HG03095 (cell line): ENCODE measurements around the gene RIMKLB.

Experiments used
- ATAC-seq: cut with Tn5 transposase; IDR thresholded peaks from one replicate; pipeline ENCODE4 v1.9.1; 2021; ENCODE audit warnings: moderate library complexity; ENCODE audit not compliant: unreplicated experiment

RIMKLB gene, protein sequence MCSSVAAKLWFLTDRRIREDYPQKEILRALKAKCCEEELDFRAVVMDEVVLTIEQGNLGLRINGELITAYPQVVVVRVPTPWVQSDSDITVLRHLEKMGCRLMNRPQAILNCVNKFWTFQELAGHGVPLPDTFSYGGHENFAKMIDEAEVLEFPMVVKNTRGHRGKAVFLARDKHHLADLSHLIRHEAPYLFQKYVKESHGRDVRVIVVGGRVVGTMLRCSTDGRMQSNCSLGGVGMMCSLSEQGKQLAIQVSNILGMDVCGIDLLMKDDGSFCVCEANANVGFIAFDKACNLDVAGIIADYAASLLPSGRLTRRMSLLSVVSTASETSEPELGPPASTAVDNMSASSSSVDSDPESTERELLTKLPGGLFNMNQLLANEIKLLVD

DNA sequence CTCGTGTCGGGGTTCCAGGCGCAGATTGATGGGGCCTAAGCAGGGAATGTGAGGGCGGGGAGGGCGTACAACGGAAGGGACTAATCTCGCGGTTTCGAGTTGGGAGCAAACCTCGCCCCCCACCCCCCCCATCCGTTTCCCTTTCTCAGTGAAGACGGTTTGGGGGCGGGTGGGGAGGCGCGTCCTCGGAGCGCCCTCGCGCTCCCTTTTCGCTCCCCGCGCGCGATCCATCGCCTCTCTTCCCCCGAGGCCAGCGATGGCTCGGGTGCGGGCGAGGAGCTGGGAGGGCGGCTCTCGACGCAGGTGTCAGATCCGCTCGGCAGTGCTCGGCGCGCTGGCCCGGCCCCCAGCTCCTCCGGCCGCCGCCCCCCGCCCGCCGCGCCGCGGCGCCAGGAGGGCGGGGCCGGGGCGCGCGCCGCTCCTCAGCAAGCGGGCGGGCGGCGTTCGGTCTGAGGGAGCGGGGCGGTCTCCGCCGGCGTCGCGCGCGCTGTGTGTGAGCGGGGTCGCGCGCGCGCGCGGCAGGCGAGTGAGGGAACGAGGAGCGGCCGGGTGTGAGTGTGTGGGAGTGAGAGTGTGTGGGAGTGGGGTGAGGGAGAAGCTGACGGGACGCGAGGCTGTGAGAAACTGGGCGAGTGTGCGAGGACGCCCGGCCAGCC is at the start of gene RIMKLB:
Gene RIMKLB, plus strand, starts transcription at position 516 of the 656 bp plus-strand sequence. CDS start 15,876 bp downstream, outside the sequence.
- ATAC-seq: peak; percentile 78

DNA sequence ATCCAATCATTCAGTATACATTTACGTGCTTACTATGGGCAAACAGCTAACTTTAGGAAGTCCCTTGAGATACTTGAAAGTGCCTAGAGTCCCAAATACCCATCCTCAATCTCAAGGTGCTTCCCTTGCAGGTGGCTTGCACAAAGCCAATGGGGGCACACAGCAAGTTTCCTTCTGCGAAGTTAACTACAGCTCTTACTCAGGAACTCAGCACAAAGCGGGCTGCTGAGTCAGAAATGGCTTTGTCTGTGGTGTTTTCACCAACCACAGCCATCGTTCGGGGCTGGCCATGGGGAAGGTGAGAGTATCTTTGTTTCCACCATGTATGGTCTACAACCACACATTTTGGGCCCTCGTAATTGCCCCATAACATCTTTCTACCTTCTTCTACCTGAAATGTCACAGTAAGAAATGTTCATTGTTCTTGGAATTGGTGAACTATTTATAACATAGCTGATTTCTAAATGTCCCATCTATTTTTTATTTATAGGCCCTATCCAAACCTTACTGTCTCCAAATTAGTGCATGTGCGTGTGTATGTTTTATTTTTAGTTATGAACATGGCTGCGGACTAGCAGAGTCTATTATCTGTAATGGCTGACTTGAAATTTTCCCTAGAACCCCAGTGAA is 49.1 kb upstream of the RIMKLB start:
- ATAC-seq: peak; percentile 76

DNA sequence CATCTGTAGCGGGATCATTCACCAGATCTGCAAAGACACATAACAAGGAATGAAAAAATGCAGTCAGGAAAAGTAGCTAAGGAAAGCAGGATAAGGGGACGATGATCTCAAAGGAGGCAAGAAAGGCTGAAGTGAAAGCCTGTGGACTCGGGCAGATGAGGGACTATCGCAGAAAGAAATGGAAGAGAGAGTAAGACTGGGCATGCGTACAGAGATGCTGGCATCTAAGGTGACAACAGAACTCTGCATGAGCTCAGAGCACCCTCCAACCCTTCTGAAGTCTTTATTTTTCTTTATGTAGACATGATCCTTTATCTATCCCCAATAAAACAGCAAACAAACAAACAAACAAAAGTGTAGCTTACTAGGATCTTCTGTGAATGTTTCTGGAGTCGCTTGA is 42.4 kb upstream of the RIMKLB start:
- no peak for ATAC-seq

DNA sequence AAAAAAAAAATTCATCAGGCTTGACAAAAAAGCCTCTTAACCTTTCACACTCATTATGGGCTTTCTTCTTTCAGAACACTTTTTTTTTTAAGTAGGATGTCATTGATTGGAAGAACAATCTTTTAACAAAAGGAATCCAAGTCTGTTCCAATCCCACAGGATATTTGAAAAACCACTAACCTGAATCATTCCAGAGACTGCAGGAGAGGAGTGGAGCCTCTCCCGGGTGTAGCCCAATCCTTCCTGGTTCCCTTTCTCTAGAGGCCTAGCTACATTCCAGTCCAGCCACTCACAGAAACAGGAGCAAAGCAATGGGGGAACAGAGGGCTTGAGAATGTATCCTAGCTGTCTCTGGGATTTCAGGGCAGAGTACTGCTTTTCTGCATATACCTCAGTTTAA is 39.4 kb upstream of the RIMKLB start:
- no peak for ATAC-seq

DNA sequence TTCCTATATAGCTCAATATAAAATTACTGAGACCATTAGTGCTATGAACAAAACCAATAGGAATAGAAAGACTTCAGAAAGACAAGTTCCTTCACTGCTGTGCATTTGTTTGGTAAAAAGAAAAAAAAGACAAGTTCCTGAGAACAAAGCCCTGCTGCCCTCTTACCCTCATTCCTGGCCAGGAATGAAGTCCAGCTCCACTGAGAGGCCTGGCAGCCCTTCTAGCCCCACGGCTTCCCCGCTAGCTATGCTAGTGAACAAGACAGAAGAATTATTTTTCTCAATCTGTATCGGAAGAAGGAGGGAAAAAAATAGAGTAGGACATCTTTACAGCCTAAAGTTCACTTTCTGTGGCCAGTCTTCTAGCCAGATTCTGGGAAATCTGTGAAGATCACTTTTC is 36.8 kb upstream of the RIMKLB start:
- ATAC-seq: no peak

DNA sequence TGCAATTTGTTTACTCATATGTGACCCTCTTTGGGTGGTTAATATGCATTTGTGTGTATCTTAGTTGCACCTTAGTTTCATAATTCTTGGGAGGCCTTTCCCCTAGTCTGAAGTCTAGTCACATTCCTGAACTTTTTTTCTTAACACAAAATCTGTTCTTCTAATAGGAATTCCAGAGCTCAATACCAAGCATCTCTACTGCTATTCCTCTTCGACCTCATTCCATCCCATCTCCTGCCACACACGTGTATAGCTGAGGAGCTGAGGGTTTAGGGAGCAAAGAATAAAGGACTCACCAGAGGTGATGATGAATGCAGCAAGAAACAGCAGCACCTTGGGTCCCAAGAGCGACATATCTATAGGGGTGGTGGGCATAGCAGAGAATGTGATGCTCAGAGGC is 36.0 kb upstream of the RIMKLB start:
- ATAC-seq: no peak

DNA sequence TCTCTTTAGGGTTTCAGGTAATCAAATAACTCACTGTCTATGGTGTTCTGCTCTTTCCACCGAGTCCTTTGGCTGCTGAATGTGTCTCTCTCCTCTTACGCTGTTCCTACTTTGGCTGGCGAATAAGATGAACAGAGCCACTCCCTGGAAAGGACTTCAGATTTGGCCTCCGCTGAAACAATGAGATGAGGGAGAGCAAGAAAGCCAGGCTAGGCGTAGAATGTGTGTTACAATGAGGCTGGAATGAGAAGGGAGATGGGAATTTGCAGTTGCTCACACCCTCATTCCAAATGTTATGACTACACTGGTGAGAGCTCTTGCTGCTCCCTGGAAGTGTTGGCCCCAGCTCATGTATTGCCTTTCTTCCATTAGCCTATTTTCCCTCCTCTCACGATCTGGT is 35.2 kb upstream of the RIMKLB start, which contains the start of gene MFAP5:
Gene MFAP5, minus strand, starts transcription at position 234 of the 400 bp plus-strand sequence. CDS start 722 bp downstream, outside the sequence.
- no peak for ATAC-seq

DNA sequence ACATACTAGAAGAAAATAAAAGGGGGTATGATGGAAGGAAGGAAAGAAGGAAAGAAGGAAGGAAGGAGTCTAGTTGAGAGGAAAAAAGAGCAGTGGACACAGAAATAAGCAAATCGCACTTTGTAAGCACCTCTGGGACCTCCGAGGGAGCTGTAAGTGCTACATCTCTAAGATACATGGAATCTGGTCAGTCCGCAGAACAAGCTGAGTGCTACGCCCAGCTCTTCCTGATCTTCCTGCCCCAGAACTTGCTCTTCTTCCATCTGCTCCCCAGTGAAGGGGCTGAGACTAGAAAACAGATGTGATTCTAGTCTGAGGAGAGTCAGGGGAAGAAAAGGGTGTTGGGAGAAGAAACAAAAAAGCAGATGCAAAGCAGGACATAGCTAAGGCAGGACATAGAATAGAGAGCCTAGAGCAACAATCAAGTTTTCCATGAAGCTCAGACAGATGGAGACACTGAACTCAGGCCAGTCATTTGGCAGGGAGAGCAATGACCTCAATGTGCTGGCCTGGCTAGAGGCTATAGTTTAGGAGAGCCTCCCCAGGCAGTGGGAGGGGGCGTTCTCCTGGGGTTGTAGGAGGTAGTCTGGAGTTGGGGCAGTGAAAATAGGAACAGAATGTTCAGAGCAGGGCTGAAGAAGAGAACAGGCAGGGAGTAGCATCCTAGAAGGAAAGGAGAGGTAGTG is 33.4 kb upstream of the RIMKLB start:
- no peak for ATAC-seq

DNA sequence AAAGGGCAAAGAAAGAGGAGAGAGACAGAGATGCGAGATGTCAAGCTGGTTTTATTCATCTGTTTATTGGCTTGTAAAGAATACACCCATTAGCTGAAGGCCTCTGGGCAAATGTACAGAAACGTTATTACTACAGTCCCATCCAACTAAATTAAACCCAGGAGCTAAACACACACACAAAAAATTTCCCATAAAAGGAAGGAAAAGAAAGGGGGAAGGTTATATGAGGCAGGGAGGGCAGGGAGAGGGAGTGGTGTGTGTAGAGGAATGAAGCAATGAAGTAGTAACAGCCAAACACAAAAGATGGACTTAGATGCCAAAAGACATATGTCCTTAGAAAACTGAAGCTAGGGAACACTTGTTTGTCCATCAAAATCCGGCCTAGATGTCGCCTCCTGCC is 32.0 kb upstream of the RIMKLB start:
- ATAC-seq: no peak

DNA sequence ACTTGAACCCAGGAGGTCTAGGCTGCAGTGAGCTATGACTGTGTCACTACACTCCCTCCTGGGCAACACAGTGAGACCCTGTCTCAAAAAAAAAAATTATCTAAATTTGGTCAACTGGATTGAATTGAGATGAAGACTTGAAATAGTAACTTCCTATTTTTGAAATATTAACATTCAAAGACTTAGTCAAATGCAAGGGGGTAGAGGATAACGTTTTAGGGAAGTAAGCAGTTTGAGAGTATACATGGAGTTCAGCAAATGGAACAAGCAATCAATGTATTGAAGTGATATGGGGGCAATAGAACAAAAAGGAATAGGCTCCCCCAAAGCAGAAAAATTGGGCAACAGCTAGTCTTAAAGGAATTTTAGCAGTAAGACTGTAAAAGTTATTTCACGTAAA is 30.5 kb upstream of the RIMKLB start:
- no peak for ATAC-seq

DNA sequence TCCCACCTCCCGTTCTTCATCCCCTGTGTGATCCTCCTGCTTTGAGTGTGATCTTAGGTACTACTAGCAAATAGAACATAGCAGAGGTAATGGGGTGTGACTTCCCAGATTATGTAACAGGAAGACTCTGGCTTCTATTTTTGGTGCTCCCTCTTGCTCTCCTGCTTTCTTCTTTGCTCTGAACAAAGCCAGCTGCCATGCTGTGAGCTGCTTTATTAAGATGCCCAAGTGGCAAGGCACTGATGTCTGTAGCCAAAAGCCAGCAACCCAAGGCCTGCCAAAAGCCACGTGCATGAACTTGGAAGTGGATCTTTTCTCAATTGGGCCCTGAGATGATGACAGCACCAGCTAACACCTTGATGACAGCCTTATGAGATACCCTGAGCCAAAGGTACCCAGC is 29.4 kb upstream of the RIMKLB start:
- ATAC-seq: no peak

DNA sequence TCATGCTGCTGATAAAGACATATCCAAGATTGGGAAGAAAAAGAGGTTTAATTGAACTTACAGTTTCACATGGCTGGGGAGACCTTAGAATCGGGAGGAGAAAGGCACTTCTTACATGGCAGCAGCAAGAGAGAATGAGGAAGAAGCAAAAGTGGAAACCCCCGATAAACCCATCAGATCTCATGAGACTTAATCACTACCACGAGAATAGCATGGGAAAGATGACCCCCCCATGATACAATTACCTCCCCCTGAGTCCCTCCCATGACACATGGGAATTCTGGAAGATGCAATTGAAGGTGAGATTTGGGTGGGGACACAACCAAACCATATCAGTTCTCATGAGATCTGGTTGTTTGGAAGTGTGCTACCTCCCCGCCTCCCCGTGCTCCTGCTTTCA is 25.4 kb upstream of the RIMKLB start:
- no peak for ATAC-seq

DNA sequence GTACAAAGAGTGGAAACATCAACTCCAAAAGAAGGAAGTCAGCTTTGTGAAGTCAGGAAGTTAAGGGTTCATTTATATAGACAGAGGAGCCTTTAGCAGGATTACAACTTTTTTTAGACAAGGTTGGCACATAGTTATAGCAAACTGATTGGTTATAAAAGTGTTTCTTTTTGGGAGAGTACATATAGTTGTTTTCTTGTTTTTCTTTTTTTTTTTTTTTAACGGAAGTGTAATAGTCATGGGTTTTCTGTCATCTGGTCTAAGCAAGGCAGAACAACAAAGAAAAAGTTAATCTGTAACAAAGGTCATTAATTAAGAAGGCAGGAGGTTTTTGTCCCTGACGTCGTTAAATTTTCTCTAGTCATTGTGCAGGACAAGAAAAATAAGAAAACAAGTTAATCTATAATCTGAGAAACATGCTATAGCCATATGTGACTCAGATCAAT is 22.2 kb upstream of the RIMKLB start:
- no peak for ATAC-seq

DNA sequence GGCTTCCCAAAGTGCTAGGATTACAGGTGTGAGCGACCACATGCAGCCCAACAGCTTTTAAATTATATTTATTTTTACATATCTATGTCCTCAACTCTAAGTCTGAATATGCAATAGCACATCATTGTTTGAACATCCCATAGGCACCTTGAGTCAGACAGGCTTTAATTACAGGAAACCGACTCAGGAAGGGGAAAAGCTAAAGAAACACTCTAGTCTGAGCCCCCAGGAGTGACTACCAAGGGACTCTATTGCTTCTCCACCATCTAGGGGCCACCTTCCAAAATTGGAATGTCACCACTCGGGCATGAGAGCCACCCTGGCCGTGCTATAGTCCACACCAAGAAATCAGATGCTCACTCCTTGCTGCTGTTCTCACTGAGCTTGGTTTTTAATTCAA is 21.1 kb upstream of the RIMKLB start:
- ATAC-seq: no peak

DNA sequence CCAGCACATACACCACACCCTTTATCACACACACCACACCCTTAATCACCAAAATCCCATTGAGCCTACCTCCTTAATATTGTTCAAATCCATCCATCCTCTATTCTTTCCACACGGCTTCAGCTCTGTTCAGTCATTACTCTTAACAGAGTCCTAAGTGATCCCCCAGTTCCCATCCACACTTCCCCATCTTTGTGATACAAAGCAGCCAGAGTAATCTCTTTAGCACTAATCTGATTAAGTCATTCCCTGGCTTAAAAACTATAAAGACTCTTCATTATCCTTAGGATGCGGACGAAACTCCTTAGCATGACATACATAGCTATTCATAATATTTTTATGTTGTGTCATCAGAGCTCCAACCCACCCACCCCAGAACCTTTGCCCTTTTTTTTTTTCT is 20.4 kb upstream of the RIMKLB start:
- ATAC-seq: no peak

DNA sequence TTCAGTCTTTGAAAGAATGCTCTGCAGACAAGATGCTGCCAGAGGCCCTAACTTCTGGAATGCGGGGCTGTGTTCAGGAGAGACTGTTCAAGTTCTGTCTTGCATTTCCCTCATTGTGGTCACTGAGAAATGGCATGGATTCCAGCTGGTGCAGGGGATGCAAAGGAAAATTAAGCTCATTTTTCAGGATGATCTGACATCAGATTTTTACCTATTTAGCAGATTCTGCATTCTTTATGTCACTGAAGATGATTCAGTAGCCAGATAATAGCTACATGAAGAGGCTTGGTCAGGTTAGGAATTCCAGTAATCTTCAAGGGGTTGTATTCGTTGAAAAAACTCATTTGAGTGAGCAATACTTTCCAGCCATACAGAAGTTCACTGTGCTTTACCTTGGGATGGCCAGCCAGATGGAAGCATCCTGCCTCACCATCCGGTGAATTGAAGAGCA is 19.1 kb upstream of the RIMKLB start:
- ATAC-seq: no peak

DNA sequence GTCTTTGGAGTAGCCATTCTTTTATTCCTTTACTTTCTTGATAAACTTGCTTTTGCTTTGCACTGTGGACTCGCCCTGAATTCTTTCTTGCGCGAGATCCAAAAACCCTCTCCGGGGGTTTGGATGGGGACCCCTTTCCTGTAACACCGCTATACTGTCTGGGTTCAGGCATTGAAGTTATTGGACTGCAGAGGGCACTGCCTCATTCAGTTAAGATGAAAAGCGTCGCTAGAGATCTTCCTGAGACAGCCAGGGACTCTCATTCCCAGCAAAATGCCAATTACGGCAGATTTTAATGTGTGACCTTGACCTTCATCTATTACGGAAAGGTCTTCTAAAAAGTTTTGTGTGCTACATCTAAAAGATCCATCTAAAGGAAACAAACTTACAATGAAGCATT is 17.3 kb upstream of the RIMKLB start:
- ATAC-seq: no peak

DNA sequence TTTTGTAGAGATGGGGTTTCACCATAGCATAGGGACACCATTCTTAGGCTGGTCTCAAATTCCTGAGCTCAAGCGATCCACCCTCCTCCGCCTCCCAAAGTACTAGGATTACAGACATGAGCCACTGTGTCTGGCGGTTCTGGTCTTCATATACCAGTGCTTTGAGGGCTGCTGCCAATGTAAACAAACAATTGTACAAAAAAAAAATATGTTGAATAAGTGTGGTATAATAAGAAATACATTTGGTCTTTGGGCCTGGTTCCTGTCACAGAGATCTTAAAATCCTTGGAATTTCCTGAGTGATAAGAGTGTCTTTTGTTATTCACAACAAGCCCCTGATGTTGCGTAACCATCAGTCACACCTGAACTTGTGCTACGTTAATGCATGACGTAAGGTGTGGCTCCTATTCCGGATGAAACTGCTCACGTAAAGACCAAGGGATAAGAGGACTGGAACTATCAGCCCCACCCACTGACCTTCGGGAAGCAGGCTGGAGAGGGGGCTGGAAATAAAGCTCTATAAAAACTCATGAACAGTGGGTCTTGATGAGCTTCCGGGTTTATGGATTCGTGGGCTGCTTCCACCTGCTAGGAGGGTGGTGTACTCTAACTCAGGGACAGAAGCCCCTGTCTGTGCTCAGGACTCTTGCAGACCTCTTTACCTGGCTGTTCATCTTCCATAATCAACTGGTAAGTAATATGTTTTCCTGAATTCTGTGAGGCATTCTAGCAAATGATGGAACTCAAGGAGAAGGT is 16.5 kb upstream of the RIMKLB start:
- ATAC-seq: no peak

DNA sequence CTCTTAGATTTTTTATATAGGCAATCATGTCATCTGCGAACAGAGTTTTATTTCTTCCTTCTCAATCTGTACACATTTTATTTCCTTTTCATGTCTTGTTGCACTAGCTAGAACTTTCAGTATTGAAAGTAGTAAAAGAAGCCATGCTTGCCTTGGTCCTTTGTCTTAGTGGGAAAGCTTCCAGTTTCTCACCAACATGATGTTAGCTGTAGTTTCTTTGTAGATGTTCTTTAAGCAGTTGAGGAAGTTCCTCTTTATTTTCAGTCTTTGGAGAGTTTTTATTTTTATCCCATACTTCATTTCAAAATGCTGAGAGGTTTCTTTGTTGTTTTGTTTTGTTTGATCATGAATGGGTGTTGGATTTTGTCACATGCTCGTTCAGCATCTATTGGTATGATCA is 12.7 kb upstream of the RIMKLB start:
- no peak for ATAC-seq

DNA sequence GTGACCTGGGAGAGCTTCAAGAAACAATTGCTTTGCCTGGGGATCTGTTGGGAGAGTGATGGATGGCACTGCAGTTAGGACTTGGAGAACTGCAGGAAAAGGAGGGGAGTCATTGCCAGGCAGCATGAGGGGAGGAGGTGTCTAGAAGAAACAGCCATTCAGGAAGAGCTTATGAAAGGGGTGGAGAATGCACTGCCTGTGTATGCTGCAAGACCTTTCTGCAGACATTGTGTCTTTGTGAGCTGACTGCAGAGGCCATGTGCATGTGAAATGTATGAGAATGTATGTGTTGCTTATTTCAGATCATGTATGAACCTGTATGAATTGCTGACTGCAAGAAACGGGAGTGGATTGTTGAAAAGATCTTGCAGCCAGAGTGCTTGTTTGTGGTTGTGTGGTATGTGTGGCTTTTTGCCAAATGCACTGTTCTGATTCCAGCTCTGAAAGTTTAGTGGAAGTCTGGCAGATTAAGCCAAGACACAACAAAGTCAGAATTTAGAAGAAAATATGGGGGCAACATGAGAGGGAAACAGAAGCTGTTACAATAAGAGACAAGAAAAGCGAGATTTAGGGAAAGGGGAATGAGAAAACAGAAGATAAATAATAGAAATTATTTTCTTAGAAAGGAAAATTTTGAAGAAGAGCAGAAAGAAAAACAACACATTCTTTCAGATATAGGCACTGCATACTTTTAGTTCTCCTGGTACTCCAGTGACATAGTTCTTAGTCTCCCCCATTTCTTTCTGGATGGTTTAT is 9.8 kb upstream of the RIMKLB start:
- ATAC-seq: no peak
